GM13977 (cell line): Measurements from ENCODE around the gene PDZD11.
"Not testable (repeated sequence)": the region's sequence is repeated elsewhere in the genome, so short reads cannot be mapped to it uniquely, and the experiment has no call there.

ENCODE experiments used
- DNase-seq: peaks from one replicate; pipeline ENCODE4 v3.0.0; 2012; ENCODE audit warnings: low spot score
- in situ Hi-C: fragments of 300-500 bp; cut with MboI; formaldehyde crosslinking; loops from one replicate; pipeline ENCODE4 v1.12.0; 2022; ENCODE audit warnings: low sequenced_read_pairs, low pct_unique_long_range_greater_than_20kb, mixed read lengths, inconsistent platforms; ENCODE audit not compliant: unreplicated experiment
- TF ChIP-seq, protein P1 (sequence below): IDR thresholded peaks from 2 replicates; pipeline ENCODE4 v1.5.1; 2012; ENCODE audit warnings: mild to moderate bottlenecking, control low read depth; ENCODE audit not compliant: insufficient read depth; ENCODE audit errors: extremely low read depth, missing control alignments

The PDZD11 gene, protein sequence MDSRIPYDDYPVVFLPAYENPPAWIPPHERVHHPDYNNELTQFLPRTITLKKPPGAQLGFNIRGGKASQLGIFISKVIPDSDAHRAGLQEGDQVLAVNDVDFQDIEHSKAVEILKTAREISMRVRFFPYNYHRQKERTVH

DNA sequence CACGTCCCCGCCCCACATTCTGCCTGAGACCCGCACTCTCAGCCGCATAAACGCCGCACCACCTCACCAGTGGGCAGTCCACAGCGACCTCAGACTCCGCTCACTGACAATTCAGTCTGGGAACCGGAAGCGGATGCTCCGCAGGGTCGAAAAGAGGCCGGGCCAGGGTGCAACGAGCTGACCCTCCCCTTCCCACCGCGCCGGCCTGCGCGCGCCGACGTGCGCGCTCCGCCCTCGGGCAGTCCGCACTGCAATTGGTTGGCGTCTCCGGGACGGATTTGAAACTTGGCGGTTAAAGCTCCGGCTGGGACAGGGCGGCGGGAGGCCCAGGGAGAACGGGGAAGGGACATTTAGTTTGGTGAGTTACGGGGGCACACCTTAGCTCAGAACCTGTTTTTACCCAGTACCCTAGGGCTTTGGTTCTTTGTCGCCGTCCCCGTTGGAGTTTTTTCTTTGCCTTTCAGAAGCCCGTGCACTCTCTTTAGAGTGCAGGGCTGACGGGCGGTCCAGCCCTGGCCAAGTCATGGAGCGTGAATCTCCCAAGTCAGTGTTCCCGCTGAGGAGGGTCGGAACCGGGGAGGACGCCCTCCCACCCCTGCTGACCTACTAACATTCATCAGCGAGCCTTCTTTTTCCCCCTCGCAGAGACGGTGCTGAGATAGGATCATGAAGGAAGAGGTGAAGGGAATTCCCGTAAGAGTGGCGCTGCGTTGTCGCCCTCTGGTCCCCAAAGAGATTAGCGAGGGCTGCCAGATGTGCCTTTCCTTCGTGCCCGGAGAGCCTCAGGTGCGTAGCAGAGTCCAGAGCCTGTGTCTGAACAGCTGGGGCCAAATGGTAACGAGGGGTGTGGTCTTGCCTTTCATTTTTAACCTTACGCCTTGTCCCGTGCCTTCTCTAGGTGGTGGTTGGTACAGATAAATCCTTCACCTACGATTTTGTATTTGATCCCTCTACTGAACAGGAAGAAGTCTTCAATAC is at the start of gene PDZD11, which contains the start of gene KIF4A:
TSS of gene PDZD11 (minus strand) at position 135 of the 978 bp plus-strand sequence. CDS start 586 bp downstream, outside the sequence.
TSS of gene KIF4A (plus strand) at position 312 of the 978 bp plus-strand sequence. CDS start at position 667, 355 bp downstream.
- in situ Hi-C loops, result no loop called here
- TF ChIP-seq, protein P1, sequence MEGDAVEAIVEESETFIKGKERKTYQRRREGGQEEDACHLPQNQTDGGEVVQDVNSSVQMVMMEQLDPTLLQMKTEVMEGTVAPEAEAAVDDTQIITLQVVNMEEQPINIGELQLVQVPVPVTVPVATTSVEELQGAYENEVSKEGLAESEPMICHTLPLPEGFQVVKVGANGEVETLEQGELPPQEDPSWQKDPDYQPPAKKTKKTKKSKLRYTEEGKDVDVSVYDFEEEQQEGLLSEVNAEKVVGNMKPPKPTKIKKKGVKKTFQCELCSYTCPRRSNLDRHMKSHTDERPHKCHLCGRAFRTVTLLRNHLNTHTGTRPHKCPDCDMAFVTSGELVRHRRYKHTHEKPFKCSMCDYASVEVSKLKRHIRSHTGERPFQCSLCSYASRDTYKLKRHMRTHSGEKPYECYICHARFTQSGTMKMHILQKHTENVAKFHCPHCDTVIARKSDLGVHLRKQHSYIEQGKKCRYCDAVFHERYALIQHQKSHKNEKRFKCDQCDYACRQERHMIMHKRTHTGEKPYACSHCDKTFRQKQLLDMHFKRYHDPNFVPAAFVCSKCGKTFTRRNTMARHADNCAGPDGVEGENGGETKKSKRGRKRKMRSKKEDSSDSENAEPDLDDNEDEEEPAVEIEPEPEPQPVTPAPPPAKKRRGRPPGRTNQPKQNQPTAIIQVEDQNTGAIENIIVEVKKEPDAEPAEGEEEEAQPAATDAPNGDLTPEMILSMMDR, result no peak
- DNase-seq, result peak; percentile 91

DNA sequence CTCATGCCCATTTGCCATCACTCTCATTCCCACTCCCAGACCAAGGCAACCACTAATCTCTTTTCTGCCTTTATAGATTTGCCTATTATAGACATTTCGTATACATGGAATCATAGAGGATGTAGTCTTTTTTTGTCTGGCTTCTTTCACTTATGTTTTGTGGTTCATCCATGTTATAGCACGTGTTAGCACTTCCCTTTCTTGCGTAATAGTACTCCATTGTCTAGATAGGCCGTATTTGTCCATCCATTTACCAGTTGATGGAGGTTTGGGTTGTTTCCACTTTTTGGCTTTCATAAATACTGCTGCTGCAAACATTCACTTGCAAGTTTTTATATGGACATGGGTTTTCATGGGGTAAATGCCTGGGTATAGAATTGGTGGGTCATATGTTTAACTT is 48.6 kb upstream of the PDZD11 start:
- no peak for DNase-seq
- in situ Hi-C loops, result no loop called here
- TF ChIP-seq, protein P1, result no peak

DNA sequence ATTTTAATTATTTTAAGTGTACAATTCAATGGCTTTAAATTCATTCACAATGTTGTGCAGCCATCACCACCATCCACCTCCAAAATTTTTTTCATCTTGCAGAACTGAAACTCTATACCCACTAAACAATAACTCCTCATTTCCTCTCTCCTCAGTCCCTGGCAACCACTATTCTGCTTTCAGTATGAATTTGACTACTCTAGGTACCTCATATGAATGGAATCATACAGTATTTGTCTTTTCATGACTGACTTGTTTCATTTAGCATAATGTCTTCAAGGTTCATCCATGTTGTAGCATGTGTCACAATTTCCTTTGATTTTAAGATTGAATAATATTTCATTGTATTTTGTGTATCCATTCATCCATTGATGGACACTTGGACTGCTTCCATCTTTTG is 47.0 kb upstream of the PDZD11 start:
- TF ChIP-seq, protein P1, result no peak
- in situ Hi-C loops, result no loop called here
- no peak for DNase-seq

DNA sequence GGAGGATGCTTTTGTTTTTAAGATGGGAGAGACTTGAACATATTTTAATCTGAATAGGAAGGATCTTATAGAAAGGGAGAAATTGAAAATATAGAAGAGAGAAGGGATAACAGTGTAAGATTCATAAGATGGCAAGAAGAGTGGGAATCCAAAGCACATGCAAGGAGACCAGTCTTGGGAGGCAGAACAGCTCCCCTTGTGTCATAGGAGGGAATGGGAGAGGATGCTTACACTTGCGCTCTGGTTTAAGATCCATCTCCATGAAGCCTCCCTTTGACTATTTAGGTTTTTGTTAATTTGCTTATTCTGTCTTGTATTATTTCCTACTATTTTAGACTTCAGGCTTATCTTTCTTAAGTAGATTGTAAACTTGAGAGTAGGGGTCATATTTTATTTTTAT is 42.9 kb upstream of the PDZD11 start:
- TF ChIP-seq, protein P1, result no peak

DNA sequence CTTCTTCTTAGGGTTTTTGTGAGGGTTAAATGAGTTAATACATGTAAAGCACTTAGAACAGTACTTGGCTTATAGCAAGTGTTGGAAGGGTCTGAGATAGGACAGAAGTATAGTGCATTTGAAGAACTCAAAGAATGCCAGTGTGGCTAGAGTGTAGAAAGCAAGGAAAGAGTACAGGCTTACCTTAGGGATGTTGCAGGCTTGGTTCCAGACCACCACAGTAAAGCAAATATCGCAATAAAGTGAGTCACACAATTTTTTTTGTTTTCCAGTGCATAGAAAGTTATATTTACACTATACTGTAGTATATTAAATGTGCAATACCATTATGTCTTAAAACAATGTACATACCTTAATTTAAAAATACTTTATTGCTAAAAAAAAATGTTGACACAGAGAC is 41.4 kb upstream of the PDZD11 start:
- TF ChIP-seq, protein P1, result no peak
- in situ Hi-C loops, result no loop called here
- no peak for DNase-seq

More for the DNA sequence above, 42.9 kb upstream of the PDZD11 start:
- DNase-seq, result no peak
- in situ Hi-C loops, result no loop called here

DNA sequence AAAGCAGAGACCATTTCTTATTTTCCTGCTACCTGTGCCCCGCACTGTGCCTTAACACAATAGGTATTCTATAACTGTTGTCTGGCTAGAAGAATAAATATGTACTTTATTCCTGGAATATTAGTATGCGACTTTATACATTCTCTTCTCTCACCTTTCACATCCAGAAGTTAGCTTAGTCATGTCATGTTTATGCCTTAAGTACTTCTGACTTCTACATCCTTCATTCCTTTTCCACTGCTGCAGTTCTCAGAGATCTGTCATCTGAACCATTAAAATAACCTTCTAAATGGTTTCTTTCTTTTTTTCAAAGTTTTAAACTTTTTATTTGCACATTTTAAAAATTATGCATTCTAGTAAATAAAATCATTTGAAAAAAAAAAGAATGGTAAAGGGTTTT is 34.6 kb upstream of the PDZD11 start:
- in situ Hi-C loops, result no loop called here
- no peak for DNase-seq
- TF ChIP-seq, protein P1, result no peak

DNA sequence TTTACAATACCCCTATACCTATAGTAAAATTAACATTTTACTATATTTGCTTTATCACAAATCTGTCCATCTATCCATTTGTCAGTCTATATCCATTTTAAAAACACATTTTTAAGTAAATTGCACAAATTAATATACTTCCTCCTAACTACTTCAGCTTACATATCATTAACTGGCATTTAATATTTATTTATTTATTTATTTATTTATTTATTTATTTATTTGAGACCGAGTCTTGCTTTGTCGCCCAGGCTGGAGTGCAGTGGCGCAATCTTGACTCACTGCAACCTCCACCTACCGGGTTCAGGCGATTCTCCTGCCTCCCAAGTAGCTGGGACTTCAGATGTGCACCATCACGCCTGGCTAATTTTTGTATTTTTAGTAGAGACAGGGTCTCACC is 33.9 kb upstream of the PDZD11 start:
- in situ Hi-C loops, DNase-seq: not testable (repeated sequence)
